GM18868 (cell line): ENCODE measurements around the gene BOK.

Experiments used
- ATAC-seq: cut with Tn5 transposase; IDR thresholded peaks from one replicate; pipeline ENCODE4 v1.9.1; 2021; ENCODE audit warnings: mild to moderate bottlenecking, moderate library complexity; ENCODE audit not compliant: unreplicated experiment

BOK gene

GRCh38 chr2:241538838-241539615 is 19.5 kb upstream of the BOK start:
- ATAC-seq: no peak

- no peak for ATAC-seq
Measured at GRCh38 chr2:241539616-241540374, 18.8 kb upstream of the BOK start.

- no peak for ATAC-seq
Measured at GRCh38 chr2:241540401-241540770, 18.2 kb upstream of the BOK start.

GRCh38 chr2:241540771-241541561 is 17.6 kb upstream of the BOK start:
- no peak for ATAC-seq

GRCh38 chr2:241541564-241542277 is 16.8 kb upstream of the BOK start:
- ATAC-seq: no peak

- no peak for ATAC-seq
Measured at GRCh38 chr2:241542278-241542605, 16.3 kb upstream of the BOK start.

GRCh38 chr2:241545106-241545505 is 13.4 kb upstream of the BOK start:
- ATAC-seq: no peak

- no peak for ATAC-seq
Measured at GRCh38 chr2:241545523-241546473, 12.7 kb upstream of the BOK start.

GRCh38 chr2:241546771-241547498 is 11.6 kb upstream of the BOK start:
- no peak for ATAC-seq

GRCh38 chr2:241547781-241548450 is 10.6 kb upstream of the BOK start:
- ATAC-seq: no peak

GRCh38 chr2:241548451-241548835 is 10.1 kb upstream of the BOK start:
- ATAC-seq: no peak

GRCh38 chr2:241550616-241551580 is 7.6 kb upstream of the BOK start:
- no peak for ATAC-seq

- no peak for ATAC-seq
Measured at GRCh38 chr2:241551599-241551997, 6.9 kb upstream of the BOK start.

- ATAC-seq: no peak
Measured at GRCh38 chr2:241551998-241552737, 6.4 kb upstream of the BOK start.

- no peak for ATAC-seq
Measured at GRCh38 chr2:241553512-241553830, 5.1 kb upstream of the BOK start.

- no peak for ATAC-seq
Measured at GRCh38 chr2:241553981-241554380, 4.6 kb upstream of the BOK start.
